Stomach (tissue), 9 donors: ENCODE data around the gene CLNS1A. TPM values are rescaled to one million over a fixed set of nuclear protein-coding genes. Genes with fewer than 3 reads are reported as not detected.

ENCODE experiments used
- DNase-seq, 2 donors: peaks; one replicate each; pipeline versions ENCODE4 v3.0.0 to v3.0.0-alpha.2; 2013 to 2019
- H3K27ac ChIP-seq, 5 donors: fragments of 200-600 bp in 4 of 5; sonication (generic) in 4 of 5; one replicate each; pipeline ENCODE4 v1.5.1; 2013 to 2019; ENCODE audit warnings: mild to moderate bottlenecking in 1 of 5, moderate library complexity in 1 of 5
- H3K27me3 ChIP-seq, 3 donors: fragments of 200-600 bp; sonication (generic); one replicate each; pipeline ENCODE4 v1.5.1; 2017 to 2019; ENCODE audit warnings: mixed run types in 1 of 3
- H3K36me3 ChIP-seq, 4 donors: fragments of 200-600 bp; sonication (generic); 1 replicate in 3 of 4; 2 replicates in 1 of 4; pipeline ENCODE4 v1.5.1; 2016 to 2019
- H3K4me1 ChIP-seq, 4 donors: fragments of 200-600 bp; sonication (generic); one replicate each; pipeline ENCODE4 v1.5.1; 2016 to 2019
- H3K4me3 ChIP-seq, 4 donors: fragments of 200-600 bp; sonication (generic) in 3 of 4; one replicate each; pipeline ENCODE4 v1.5.1; 2016 to 2019; ENCODE audit warnings: mild to moderate bottlenecking in 1 of 4
- H3K9me3 ChIP-seq, 4 donors: fragments of 200-600 bp; sonication (generic); one replicate each; pipeline ENCODE4 v1.5.1; 2016 to 2019
- CTCF ChIP-seq, 7 experiments: fragments of 450-650 bp in 4 of 7; fragments of 200-600 bp in 3 of 7; sonication (generic) in 3 of 7; IDR thresholded peaks; one replicate each; pipeline ENCODE4 v1.5.1; 2016 to 2019; ENCODE audit warnings: antibody characterized with exemption in 7 of 7, control low read depth in 2 of 7, mild to moderate bottlenecking in 1 of 7
- EP300 ChIP-seq: sonication (generic); formaldehyde crosslinking; IDR thresholded peaks from one replicate; pipeline ENCODE4 v1.6.1; 2017; ENCODE audit warnings: antibody characterized with exemption
- POLR2A ChIP-seq, 4 donors: fragments of 450-650 bp; IDR thresholded peaks; one replicate each; pipeline ENCODE4 v1.6.1; 2016; ENCODE audit warnings: antibody characterized with exemption in 4 of 4, control low read depth in 2 of 4, mild to moderate bottlenecking in 1 of 4, moderate library complexity in 1 of 4
- POLR2AphosphoS5 ChIP-seq, 3 donors: sonication (generic); formaldehyde crosslinking; IDR thresholded peaks; one replicate each; pipeline ENCODE4 v1.6.1; 2016; ENCODE audit warnings: antibody characterized with exemption in 3 of 3
- WGBS, 5 donors: extraction: QIAGEN DNeasy Blood & Tissue Kit in 3 of 5; methylation state at CpG; one replicate each; pipeline versions ENCODE4 v1.1.5 to v1.1.7; 2013 to 2018; 5-methylcytosine and 5-hydroxymethylcytosine counted together
- intact Hi-C: fragments of 100-400 bp; cut with DNase I; formaldehyde crosslinking; loops from one replicate; pipeline ENCODE4 v1.15.1; 2023; ENCODE audit warnings: low total_unique reads
- polyA plus RNA-seq, 3 donors: library from polyadenylated mRNA; stranded (reverse); fragments of 200-250 nt; gene quantifications; one replicate each; pipeline ENCODE4 v1.2.3, GENCODE V29; 2013
- small RNA-seq, 4 donors: library from RNA; depleted of rRNA; stranded (forward); fragments of <200 nt; gene quantifications; one replicate each; pipeline ENCODE3, GENCODE V24; 2016
- total RNA-seq, 5 donors: library from RNA; depleted of rRNA; stranded (reverse); fragments of >200 nt; gene quantifications; one replicate each; pipeline versions ENCODE4 v1.1.0 to v1.2.3, GENCODE V29; 2014 to 2016
- donor health status: healthy with polysubstance abuse.
- donor health status: Bipolar disorder and iron deficiency.
- donor health status: healthy.

Gene CLNS1A
- total and polyA plus RNA-seq, 8 donors, result 37.8 to 98.6 (median 81.0) TPM

- DNase-seq, result no peak
- Histone ChIP-seq H3K4me3 (no peak overlapping the region), H3K9me3 (no peaks in the 10 kb centered on the region), H3K27me3 (no peaks in the 10 kb centered on the region), H3K36me3 (no peaks in the 10 kb centered on the region), H3K27ac (no peak overlapping the region), H3K4me1 (no peaks in the 10 kb centered on the region)
- intact Hi-C loops, result no loop called here
- WGBS, 5 donors, result 53 to 77% (median 62%) methylated on average over 4 of the region's 4 CpGs
- TF ChIP-seq POLR2A (IDR thresholded peaks at IDR 0.05), result no peak
- TF ChIP-seq CTCF (IDR thresholded peaks at IDR 0.05), result no peak
- no peak for TF ChIP-seq EP300
- no peak for TF ChIP-seq POLR2AphosphoS5 (IDR thresholded peaks at IDR 0.05)
Measured at GRCh38 chr11:77568306-77568705, 69.3 kb downstream of the CLNS1A start.

Small RNAs within 50 kb of the gene (small RNA-seq; reads per million reads assigned to genes)
- gene RNU7-59P, result 0 reads per million in 4 donors

Other genes starting within 250 kb of the CLNS1A start
- gene PAK1, start 163.7 kb downstream of the CLNS1A start, total RNA-seq, result 10 to 100 TPM; 31.2 to 89.5 (median 70.4) TPM
- gene PAK1, start 163.7 kb downstream of the CLNS1A start, polyA plus RNA-seq, result 10 to 100 TPM; 16.7 to 44.0 (median 18.8) TPM
- 10 to 100 TPM in 1 of 5 donors, 1 to 10 TPM in 2, under 1 TPM in 1, not detected in 1; 0.72 to 16.1 (median 4.5) TPM for gene AQP11, start 47.8 kb downstream of the CLNS1A start, total RNA-seq
- gene AQP11, start 47.8 kb downstream of the CLNS1A start, polyA plus RNA-seq, result under 1 TPM in 2 of 3 donors, not detected in 1; 0.38 to 0.68 TPM
- 100 to 1,000 TPM in 3 of 5 donors, 10 to 100 TPM in 2; 71.0 to 230 (median 125) TPM for gene RSF1, start 182.9 kb upstream of the CLNS1A start, total RNA-seq
- gene RSF1, start 182.9 kb upstream of the CLNS1A start, polyA plus RNA-seq, result 10 to 100 TPM in 1 of 3 donors, 1 to 10 TPM in 2; 4.9 to 15.4 (median 5.9) TPM
- 10 to 100 TPM in 1 of 5 donors, 1 to 10 TPM in 3, not detected in 1; 2.2 to 32.7 (median 3.7) TPM for gene AAMDC, start 183.3 kb upstream of the CLNS1A start, total RNA-seq
- gene AAMDC, start 183.3 kb upstream of the CLNS1A start, polyA plus RNA-seq, result 100 to 1,000 TPM in 2 of 3 donors, 10 to 100 TPM in 1; 72.5 to 127 (median 104) TPM